Posterior vena cava (tissue), 2 donors: ENCODE results near the gene LPCAT4. TPM values are rescaled to one million over a fixed set of nuclear protein-coding genes. Genes with fewer than 3 reads are reported as not detected.

Experiments
- DNase-seq: peaks from one replicate; pipeline ENCODE4 v3.0.0-alpha.2; 2020; ENCODE audit warnings: low spot score
- intact Hi-C, 2 donors: fragments of 100-400 bp; cut with DNase I; formaldehyde crosslinking; loops; one replicate each; pipeline versions ENCODE4 v1.14.1 to v1.14.2; 2022 to 2023
- total RNA-seq, 2 donors: library from RNA; stranded (reverse); fragmentation: NEBNext Ultra II Directional; extraction: Animal tissue kit (Norgen Biotek cat#: 25700); gene quantifications; one replicate each; pipeline ENCODE4 v1.2.1, GENCODE V29; 2021
- donor health status: DM: yes; HTN: yes; CAD: no.
- donor health status: DM: yes; HTN: yes; CAD: no.

Gene LPCAT4
- total RNA-seq, 2 donors from 2014 or later = 26.7 to 35.4 TPM

DNA sequence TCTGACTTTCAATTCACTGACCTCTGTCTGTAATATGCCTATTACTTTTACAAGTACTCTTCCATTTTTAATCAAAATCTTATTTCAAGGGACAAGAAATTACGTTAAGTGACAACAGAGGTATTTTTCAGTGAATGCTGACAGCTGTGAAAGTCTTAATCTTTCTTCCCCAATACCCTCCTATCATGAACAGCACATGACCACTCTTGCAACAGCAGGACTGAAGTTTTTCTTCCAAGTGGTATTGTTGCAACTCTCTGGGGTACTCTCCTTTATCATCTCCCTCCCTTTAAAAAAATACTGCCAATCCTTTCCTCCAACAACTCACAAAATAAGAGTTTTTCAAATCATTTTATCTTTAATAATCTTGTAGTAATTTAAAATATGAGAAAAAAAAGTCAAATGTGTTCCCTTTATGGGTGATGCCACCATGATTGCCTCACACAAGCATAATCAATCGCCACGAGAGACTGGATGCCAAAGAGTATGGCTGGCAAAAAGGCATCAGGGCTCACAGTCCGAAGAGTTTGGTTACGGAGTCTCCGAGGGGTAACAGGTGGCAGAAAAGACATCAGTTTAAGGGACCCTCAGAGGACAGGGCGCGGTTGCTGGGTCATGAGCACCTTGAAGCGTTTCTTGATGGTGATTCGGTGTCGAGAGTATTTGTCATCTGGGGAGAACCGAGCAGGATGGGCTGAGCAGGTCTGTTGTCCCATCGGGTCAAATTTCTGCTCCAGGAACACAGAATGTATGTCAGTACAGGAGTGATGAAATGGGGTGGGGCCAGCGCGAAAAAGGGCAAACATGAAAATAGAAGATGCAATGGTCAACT lies 25.4 kb downstream of the LPCAT4 start:
- intact Hi-C loops = no loop called here
- DNase-seq = no peak

DNA sequence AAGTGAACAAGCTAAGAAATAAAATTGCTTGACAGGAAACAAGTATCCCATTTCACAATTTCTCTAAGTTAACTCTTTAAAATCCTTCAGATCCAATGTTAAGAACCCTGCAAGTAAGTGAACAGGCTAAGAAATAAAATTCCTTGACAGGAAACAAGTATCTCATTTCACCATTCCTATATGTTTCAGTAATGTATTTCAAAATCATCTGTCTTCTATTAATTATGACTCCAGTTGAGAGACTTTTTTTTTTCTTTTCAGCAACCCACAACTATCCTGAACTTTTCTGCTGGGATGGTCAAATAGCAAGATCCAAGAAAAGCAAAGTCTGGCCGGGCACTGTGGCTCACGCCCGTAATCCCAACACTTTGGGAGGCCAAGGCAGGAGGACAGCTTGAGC lies 27.1 kb downstream of the LPCAT4 start:
- DNase-seq = no peak
- intact Hi-C loops = no loop called here

DNA sequence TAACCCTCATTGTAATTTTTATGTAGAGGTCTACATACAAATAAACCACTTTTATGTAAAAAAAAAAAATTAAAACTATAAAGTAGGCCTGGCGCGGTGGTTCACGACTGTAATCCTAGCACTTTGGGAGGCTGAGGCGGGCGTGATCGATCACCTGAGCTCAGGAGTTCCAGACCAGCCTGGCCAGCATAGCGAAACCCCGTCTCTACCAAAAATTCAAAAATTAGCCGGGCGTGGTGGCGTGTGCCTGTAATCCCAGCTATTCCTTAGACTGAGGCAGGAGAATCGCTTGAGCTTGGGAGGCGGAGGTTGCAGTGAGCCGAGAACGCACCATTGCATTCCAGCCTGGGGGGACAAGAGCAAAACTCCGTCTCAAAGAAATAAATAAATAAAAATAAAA lies 28.6 kb downstream of the LPCAT4 start:
- no peak for DNase-seq
- intact Hi-C loops = no loop called here

DNA sequence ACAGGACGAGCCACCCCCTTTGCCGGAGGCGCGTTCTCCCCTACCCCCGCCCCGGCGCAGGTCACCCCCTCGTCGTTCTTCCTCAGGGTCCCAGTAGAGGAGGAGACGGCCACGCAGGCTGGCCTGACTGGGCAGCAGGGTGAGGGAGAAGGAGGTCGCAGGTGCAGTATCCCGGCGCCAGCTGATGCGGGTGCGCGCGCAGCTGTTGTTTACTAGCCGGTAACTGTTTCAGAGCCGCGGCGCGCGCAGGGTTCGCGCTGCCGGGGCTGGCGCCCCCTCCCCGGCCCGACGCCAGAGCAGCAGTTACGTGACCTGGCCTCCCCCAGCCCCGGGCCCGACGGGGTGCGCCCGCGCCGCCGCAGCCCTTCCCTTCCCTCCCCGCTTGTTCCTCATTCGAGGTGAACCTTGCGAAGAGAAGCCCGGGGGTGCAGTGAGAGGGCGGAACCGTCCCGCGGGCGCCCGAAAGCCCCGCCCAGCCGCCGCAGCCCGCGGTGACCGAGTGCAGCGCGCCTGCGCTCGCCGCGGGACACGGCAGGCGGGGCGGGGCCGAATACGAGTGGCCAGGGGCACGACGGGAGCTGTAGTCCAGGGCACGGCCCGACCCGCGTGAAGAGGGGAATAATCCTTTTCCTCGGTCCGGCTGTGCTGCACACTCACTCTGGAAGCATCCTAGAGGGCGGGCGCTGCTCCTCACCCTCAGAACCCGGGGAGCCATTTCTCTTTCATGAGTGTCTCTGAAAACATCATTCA lies 29.3 kb downstream of the LPCAT4 start, which contains the start of gene SLC12A6:
Gene SLC12A6, minus strand, starts transcription at position 225 of the 750 bp plus-strand sequence. CDS start 1,101 bp downstream, outside the sequence.
- peak; percentile 97 for DNase-seq
- intact Hi-C loops = no loop called here

DNA sequence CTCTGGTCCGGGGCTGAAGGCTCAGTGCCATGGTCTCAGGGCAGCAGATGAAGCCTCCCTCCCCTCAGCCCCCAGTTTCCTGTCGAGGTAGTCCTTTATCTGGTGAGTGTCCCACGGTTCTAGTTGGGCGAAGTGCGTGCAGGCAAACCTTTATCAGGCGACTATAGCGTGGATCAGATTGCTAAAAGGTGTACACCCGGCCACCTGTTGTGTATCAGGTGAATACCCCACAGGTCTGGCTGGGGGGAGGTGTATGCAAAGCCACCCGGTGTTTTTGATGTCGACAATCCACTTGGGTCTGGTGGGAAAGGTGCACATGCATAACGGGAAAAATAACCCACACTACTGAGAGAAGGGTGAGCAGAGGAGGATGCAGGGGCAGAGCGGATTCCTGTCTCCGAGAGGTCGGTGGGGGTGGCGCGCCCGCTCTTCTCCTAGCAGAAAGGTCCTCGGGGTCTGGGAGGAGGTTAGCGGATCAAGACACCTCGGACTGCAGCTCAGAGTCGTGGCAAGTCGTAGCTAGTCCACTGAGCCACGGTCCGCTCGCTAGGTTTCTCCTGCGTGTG lies 29.9 kb downstream of the LPCAT4 start:
- DNase-seq = no peak
- intact Hi-C loops = no loop called here

DNA sequence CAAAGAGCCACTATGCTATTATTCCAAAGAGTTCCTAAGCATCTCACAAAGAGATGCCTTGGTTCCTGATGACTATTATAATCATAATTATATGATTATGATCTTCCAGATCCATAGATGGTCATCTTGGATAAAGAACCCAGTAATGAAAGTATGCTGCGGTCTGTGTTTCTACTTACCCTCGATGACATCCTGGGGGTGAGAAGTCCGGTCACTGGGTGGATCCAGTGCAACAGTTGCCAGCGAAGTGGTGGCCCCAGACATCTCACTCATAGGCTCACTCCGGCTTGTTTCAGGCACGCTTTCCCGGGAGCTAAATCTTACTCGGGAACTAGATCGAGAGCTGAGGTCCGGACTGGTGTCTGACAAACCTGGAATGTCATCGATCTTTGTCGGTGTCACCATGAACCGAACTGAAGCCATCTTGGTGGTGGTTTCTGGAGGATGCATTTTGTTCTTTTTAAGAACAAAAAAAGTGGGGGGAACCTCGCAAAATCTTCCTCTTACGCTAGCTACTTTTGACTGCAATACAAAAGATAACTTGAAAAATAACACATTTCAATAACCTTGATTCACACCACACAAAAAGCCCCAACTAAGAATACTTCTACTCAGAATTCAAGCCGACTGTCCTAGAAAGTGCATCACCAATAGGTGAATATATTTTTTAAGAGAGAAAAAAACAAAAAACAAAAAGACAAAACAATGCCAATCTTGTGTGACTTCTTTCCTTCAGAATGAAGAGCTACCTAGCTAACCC lies 30.6 kb downstream of the LPCAT4 start:
- DNase-seq = no peak
- intact Hi-C loops = no loop called here

DNA sequence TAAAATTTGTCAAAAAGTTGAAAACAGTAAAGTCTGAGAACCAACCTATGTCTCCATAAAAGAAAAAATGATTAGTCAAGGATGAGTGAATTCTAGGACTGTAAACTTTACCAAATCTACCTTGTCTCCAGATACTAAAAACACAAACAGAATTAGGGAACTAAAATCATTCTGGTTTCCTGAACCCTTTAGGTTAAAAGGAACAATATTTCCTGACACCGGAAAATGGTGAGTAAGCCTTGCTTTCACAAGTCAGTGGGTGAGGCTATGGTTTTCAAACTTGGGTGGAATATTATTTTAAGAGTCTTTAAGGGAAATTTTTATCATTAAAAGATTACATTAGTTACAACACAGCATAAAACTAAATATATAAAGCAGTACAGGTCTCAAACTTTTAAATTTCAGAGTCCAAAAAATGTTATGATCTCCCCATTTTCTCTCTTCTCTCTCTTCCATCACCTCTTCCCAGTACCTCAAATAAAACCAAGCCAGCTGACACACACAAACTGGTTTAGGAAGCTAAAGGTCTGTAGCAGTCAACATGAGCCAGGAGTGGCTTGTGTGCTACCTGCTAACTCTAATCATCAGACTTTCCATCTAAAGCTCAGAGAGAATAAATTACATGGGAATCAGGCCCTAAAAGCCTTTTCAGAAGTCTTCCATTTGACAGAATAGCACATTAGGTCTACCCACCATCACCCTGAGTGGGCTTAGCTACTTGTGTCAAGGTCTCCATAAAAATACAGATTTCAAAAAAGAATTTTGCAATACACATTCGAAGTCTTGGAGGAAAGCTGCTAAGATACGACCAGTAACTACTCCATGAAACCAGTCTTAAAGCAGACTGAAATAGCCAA lies 31.6 kb downstream of the LPCAT4 start:
- DNase-seq = no peak
- intact Hi-C loops = no loop called here

DNA sequence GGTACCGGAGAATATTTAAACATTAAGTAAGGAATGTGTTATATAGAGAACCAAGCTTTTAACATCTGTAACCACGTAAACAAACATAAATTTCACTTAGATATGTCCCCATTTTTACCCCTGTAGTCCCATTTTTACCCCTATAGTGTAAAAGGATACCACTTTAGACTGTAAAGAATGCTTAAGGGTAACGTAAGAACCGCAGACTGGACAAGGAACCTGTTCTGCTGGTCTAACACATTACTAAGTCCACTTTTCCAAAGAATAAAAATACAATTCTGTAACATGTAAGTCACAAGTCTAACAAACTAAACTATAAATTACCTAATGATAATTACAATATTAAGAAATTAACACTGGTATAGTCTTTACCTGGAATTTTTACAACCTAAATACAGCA lies 32.3 kb downstream of the LPCAT4 start:
- intact Hi-C loops = no loop called here
- no peak for DNase-seq

DNA sequence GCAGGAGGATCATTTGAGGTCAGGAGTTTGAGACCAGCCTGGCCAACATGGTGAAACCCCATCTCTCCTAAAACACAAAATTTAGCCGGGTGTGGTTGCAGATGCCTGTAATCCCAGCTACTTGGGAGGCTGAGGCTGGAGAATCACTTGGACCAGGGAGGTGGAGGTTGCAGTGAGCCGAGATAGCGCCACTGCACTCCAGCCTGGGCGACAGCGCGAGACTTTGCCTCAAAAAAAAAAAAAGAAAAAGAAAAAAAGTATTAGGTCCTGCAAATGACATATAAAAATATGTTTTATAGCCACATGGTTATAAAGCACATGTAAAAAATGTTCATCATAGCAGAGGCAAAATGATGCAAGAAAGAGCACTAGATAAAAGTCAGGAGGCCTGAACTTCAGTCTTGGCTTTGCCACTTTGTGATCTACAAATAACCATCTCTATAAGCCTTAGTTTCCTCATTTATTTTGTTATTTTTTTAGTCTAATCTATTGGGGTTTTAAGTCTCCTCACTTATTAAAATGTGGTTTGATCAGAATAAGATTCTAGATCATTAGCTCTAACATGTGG lies 34.4 kb downstream of the LPCAT4 start:
- intact Hi-C loops = no loop called here
- DNase-seq = no peak

DNA sequence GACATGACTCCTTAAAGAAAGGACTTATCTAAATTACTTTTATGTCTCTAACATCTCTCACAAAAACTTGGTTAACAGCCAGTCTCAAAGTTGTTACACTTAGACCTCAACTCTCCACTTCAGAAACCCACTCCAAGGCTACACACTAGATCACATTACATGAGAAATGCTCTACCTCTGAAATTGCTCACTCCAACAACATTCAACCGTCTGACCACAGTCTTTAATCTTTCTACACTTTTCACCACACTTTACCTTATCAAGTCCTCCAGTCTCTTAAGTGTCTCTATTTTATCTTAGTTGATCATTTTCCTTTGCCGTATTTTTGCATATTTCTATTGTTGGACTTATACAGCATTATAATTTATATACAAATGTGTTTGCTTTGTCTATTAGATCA lies 35.2 kb downstream of the LPCAT4 start:
- DNase-seq = no peak
- intact Hi-C loops = no loop called here

DNA sequence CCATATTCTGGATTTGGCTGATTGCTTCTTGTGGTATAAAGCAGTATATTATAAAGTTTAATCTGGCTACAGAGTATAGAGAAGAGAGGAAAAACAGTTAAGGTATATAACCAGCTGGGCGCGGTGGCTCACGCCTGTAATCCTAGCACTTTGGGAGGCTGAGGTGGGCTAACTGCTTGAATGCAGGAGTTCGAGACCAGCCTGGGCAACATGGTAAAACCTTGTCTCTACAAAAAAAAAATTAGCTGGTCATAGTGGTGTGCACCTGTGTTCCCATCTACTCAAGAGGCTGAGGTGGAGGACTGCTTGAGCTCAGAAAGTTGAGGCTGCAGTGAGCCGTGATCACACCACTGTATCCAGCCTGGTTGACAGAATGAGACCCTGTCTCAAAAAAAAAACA lies 36.7 kb downstream of the LPCAT4 start:
- intact Hi-C loops = no loop called here
- DNase-seq = no peak

DNA sequence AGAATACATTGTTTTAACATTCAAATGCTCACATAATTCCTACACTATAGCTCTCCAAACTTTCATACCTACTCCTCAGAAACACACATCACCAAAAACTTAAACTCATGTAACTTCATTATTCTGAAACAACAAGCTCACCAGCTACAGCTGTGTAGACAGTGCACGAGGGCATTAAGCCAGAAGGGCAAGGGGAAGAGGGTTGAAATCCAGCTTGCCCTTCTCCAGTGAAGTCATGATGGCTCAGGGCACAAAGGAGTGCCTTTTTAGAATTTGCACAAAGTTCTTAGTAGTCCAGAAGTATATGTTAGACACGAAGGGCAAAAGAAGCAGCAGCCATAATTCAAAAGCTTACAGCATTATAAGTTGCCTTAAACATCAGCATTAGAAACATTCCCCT lies 38.0 kb downstream of the LPCAT4 start:
- DNase-seq = no peak
- intact Hi-C loops = no loop called here

DNA sequence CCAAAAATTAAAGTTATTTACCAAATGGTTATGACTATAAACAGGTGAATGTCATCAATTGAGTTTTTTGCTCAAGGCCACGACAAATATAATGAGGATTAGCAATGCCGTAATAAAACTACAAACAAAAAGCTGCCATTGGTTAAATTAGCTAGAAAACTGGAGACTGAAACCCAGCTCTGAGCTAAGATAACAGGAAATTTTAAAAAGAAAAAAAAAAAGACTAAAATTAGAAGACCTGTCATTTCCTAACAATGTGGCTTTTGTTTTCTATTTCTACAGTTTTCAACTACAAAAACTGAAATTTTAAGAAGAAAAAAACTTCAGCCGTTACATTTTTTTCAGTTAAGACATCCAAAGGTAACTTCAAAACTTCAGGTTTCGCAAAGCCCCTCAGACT lies 39.1 kb downstream of the LPCAT4 start:
- DNase-seq = no peak
- intact Hi-C loops = no loop called here

DNA sequence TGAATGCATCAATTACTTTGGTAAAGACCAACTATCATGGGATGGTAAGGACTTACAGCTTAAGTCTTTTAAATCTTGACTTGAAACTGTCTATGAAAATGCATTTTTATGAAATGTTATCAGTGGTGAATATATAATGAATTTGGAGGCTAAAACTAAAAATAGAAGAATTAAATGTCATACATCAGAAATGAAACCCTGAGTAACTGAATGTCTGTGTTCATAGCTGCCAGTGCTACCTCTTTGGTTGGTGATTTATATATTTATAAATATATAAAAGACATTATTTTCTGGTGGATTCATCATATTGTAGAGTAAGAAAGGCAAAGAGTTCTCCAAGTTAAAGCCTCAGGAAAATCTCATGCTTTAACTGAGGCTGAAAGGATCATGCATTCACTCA lies 41.6 kb downstream of the LPCAT4 start:
- intact Hi-C loops = no loop called here
- no peak for DNase-seq

DNA sequence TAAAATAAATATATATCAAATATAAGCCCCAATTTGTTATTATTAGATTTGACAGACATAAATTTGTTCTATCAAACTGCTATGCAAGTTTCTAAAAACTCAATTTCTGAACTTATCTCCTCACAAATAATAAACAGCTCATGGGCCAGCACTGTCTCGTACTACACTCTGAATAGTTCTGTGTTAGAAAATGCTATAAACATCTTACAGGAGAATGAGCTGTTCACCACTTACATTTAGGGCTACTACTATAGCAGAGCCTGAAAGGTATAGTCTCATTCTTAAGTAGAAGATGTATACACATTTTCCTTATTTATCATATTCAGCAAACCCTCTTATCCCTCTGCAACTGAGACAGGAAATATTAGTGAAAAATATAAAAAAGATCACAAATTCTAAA lies 42.1 kb downstream of the LPCAT4 start:
- intact Hi-C loops = no loop called here
- no peak for DNase-seq

DNA sequence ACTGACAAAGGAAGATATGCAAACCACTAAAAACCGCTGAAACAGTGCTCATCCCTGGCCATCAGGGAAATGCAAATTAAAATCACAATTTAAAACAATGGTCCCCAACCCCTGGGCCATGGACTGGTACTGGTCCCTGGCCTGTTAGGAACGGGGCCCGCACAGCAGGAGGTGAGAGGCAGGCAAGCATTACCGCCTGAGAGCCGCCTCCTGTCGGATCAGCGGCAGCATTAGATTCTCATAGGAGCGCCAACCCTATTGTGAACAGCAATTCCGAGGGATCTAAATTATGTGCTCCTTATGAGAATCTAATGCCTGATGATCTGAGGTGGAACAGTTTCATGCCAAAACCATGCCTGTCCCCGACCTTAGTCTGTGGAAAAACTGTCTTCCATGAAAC lies 43.8 kb downstream of the LPCAT4 start:
- DNase-seq = no peak
- intact Hi-C loops = no loop called here

DNA sequence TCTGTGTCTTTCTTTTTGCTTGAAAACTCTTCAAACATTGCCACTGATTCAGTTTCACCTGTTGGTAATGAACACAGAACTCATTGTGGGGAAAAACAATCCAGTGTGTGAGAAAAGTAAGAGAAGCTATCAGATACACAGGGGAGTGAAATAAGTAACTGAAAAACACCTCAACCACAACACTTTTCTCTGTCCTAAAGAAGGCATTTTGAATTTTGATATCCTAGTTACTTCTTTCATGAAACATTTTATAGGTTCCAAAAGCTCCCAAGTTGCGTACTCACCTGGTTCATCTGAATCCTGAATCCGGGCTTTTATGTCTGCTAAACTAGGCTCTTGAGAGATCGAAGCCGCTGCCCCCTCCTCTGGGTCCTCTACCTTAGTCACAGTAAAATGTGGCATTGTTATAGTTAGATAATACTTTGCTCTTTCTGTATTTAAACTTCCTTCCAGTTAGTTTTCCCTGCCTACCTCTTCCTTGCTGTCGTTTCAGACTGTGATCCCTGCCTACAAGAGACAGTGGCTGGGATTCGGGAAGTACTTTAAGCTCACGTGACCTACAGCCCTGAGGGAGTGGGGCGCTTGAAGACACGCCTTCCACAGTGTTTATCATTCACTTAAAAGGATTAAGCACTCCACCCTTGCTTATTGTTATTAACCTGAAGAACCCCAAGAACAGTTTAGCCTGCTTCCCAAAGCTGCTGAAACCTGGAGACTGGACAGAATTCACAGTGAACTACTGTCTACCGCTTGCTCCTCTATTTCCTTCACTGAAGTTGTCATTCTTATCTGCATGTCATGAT lies 48.5 kb downstream of the LPCAT4 start:
- intact Hi-C loops = no loop called here
- no peak for DNase-seq
